ENCODE results near the gene SASS6. TPM values are rescaled to one million over a fixed set of nuclear protein-coding genes. Genes with fewer than 3 reads are reported as not detected.
A peak's percentile ranks its signal among the peaks of the same experiment; 100 is the strongest.

The SASS6 gene
- polyA plus RNA-seq, 1 of the 3 experiments (the other 2 are of a cell fraction), result 0.48 TPM

DNA sequence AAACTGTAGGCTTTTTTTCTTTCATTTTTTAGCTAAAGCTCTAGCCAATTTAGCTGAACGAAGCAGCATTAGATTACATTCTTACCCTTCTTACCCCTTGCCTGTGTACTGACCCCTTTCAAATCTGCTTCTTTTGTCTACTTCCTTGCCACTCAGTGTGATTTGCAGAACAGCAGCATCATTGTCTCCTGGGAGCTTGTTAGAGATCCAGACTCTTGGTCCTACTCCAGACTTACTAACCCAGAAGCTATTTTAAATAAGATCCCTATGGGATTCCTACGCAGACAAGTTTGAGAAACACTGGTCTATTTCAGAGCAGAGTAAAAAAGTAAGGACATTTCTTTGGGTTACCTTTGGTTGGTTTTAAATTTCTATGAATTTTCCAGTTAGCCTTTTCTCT lies 31.5 kb upstream of the SASS6 start:
- H3K4me1 ChIP-seq (ENCODE audit: control insufficient read depth in 1 of 2, insufficient read depth in 2 of 2, low read depth in 1 of 2, low read length in 1 of 2), result no peaks in the 10 kb centered on the region
- TF ChIP-seq GABPA (IDR thresholded peaks at IDR 0.05; ENCODE audit: low read depth), result no peak
- no peak for TF ChIP-seq RAD21 (IDR thresholded peaks at IDR 0.05; ENCODE audit: low read length)
- no peak for TF ChIP-seq SIN3A (IDR thresholded peaks at IDR 0.05; ENCODE audit: borderline replicate concordance, low read depth, low read length)
- TF ChIP-seq CTCF (IDR thresholded peaks at IDR 0.05), result no peak
- no peak for TF ChIP-seq TEAD4 (IDR thresholded peaks at IDR 0.05; ENCODE audit: borderline replicate concordance, insufficient read depth)
- no peak for TF ChIP-seq GATA2 (CRISPR knock-in tag; IDR thresholded peaks at IDR 0.05)
- no peak for TF ChIP-seq PBX3 (IDR thresholded peaks at IDR 0.05)
- TF ChIP-seq FOXJ3 (CRISPR knock-in tag; IDR thresholded peaks at IDR 0.05), result no peak
- TF ChIP-seq MEF2A (IDR thresholded peaks at IDR 0.05; ENCODE audit: borderline replicate concordance, low read depth), result no peak
- no peak for TF ChIP-seq JUND (IDR thresholded peaks at IDR 0.05)
- no peak for TF ChIP-seq ELF1 (IDR thresholded peaks at IDR 0.05)
- TF ChIP-seq, protein P1, sequence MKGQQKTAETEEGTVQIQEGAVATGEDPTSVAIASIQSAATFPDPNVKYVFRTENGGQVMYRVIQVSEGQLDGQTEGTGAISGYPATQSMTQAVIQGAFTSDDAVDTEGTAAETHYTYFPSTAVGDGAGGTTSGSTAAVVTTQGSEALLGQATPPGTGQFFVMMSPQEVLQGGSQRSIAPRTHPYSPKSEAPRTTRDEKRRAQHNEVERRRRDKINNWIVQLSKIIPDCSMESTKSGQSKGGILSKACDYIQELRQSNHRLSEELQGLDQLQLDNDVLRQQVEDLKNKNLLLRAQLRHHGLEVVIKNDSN (IDR thresholded peaks at IDR 0.05; ENCODE audit: borderline replicate concordance, low read depth), result no peak
- no peak for TF ChIP-seq TAF1 (IDR thresholded peaks at IDR 0.05; ENCODE audit: borderline replicate concordance, low read depth, low read length)
- TF ChIP-seq SMC3 (IDR thresholded peaks at IDR 0.05; ENCODE audit: low read depth, low read length), result no peak
- TF ChIP-seq, protein P2, sequence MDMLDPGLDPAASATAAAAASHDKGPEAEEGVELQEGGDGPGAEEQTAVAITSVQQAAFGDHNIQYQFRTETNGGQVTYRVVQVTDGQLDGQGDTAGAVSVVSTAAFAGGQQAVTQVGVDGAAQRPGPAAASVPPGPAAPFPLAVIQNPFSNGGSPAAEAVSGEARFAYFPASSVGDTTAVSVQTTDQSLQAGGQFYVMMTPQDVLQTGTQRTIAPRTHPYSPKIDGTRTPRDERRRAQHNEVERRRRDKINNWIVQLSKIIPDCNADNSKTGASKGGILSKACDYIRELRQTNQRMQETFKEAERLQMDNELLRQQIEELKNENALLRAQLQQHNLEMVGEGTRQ (IDR thresholded peaks at IDR 0.05; ENCODE audit: borderline replicate concordance, low read depth, low read length), result no peak
- no peaks in the 10 kb centered on the region for H3K27me3 ChIP-seq (ENCODE audit: insufficient read depth)
- no peaks in the 10 kb centered on the region for H3K79me2 ChIP-seq (ENCODE audit: insufficient read depth)
- DNase-seq, result no peak
- H3K9me2 ChIP-seq, result no peaks in the 10 kb centered on the region
- no peak overlapping the region for H3K27ac ChIP-seq (ENCODE audit: low read depth in 2 of 2, low read length in 1 of 2)
- ChIA-PET POLR2A (no interaction called here), CTCF (interaction anchor here (1.1 to 2.2 kb wide), 3 partner anchors 8 to 252 kb away, joined by 3 to 5 read pairs (median 3); partner anchors contain the start of gene LRRC39)
- 75% methylated on average over 2 of the region's 2 CpGs for WGBS (ENCODE audit: low lambda C conversion rate)
- peak overlapping the region; percentile 49; the same call in 1 of the 2 replicates for H2AFZ ChIP-seq (ENCODE audit: low read depth)
- H3K4me3 ChIP-seq (ENCODE audit: low read depth in 2 of 2, low read length in 1 of 2), result no peak overlapping the region
- H4K20me1 ChIP-seq (ENCODE audit: insufficient read depth), result no peaks in the 10 kb centered on the region
- no peaks in the 10 kb centered on the region for H3K36me3 ChIP-seq (replicated peaks in 1 of 2; ENCODE audit: control insufficient read depth in 1 of 2, insufficient read depth in 2 of 2, low read length in 1 of 2)
- no peak overlapping the region for H3K4me2 ChIP-seq
- no peaks in the 10 kb centered on the region for H3F3A ChIP-seq (replicated peaks; ENCODE audit: insufficient read depth)
- no peak overlapping the region for H3K9ac ChIP-seq
- H3K9me3 ChIP-seq, result no peaks in the 10 kb centered on the region
